ENCODE data around the gene EED. TPM values are rescaled to one million over a fixed set of nuclear protein-coding genes. Genes with fewer than 3 reads are reported as not detected.
A peak's percentile ranks its signal among the peaks of the same experiment; 100 is the strongest.

Gene EED
- total and polyA plus RNA-seq, 4 donors, result 11.1 to 40.2 (median 16.5) TPM

DNA sequence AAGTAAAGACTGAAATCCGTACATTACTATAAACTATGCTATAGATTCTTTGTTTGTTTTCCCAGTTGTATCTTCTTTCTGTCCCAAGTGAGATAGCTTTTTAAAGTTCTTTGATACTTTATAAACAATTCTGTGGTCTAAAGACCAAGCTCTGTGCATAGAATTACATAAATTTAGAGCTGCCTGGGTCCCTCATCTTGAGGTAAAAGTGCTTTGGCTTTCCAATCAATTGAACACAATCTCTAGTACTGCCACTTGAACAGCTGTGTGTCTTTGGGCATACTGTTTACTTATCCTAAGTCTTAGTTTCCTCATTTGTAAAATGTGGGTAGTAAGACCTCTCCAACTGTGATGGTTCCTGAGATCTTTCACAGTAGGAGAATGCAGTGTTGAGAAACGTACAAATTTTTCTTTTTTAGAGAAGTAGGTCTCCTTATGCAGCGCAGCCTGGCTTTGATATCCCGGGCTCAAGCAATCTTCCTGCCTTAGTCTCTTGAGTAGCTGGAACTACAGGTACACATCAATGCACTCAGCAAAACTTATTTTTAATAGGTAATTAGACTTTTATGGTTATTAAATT is 2.5 kb upstream of the EED start:
- 56 to 81% methylated on average over 4 of the region's 4 CpGs for WGBS, 2 donors
- Histone ChIP-seq H3K4me1 (ENCODE audit: control insufficient read depth in 5 of 5, insufficient read depth in 5 of 5, low read length in 5 of 5) (peaks cover 0 to 13% (median 2%) of the 10 kb centered on the region in 5 donors), H3K36me3 (ENCODE audit: control insufficient read depth in 4 of 4, insufficient read depth in 4 of 4, low read length in 4 of 4) (no peaks in the 10 kb centered on the region), H3K4me3 (no peak overlapping the region), H3K9me3 (ENCODE audit: control insufficient read depth in 4 of 4, insufficient read depth in 3 of 4, low read length in 3 of 4) (no peaks in the 10 kb centered on the region), H3K27ac (ENCODE audit: low read depth in 1 of 2, low read length in 1 of 2) (no peak overlapping the region), H3K9ac (ENCODE audit: insufficient read depth in 1 of 2, low read length in 2 of 2) (no peak overlapping the region), H3K27me3 (ENCODE audit: control insufficient read depth in 3 of 3, insufficient read depth in 3 of 3, low read length in 2 of 3) (peaks cover 0 to 6% (median 0%) of the 10 kb centered on the region in 3 donors)
- TF ChIP-seq, protein P1, sequence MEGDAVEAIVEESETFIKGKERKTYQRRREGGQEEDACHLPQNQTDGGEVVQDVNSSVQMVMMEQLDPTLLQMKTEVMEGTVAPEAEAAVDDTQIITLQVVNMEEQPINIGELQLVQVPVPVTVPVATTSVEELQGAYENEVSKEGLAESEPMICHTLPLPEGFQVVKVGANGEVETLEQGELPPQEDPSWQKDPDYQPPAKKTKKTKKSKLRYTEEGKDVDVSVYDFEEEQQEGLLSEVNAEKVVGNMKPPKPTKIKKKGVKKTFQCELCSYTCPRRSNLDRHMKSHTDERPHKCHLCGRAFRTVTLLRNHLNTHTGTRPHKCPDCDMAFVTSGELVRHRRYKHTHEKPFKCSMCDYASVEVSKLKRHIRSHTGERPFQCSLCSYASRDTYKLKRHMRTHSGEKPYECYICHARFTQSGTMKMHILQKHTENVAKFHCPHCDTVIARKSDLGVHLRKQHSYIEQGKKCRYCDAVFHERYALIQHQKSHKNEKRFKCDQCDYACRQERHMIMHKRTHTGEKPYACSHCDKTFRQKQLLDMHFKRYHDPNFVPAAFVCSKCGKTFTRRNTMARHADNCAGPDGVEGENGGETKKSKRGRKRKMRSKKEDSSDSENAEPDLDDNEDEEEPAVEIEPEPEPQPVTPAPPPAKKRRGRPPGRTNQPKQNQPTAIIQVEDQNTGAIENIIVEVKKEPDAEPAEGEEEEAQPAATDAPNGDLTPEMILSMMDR (IDR thresholded peaks at IDR 0.05; ENCODE audit: control extremely low read depth, extremely low read depth), result no peak
- no peak for ATAC-seq (ENCODE audit: insufficient read depth, low FRiP score)
- no peak for DNase-seq

- no peak for ATAC-seq (ENCODE audit: insufficient read depth, low FRiP score)
- H3K9ac ChIP-seq (ENCODE audit: insufficient read depth in 1 of 2, low read length in 2 of 2), result no peak overlapping the region
- no peaks in the 10 kb centered on the region for H3K36me3 ChIP-seq (ENCODE audit: control insufficient read depth in 4 of 4, insufficient read depth in 4 of 4, low read length in 4 of 4)
- H3K27ac ChIP-seq (ENCODE audit: low read depth in 1 of 2, low read length in 1 of 2), result no peak overlapping the region
- TF ChIP-seq, protein P1 (IDR thresholded peaks at IDR 0.05; ENCODE audit: control extremely low read depth, extremely low read depth), result no peak
- H3K27me3 ChIP-seq (ENCODE audit: control insufficient read depth in 3 of 3, insufficient read depth in 3 of 3, low read length in 2 of 3), result peaks cover 0 to 6% (median 0%) of the 10 kb centered on the region in 3 donors
- no peak overlapping the region for H3K4me3 ChIP-seq
- peaks cover 0 to 21% (median 7%) of the 10 kb centered on the region in 5 donors for H3K4me1 ChIP-seq (ENCODE audit: control insufficient read depth in 5 of 5, insufficient read depth in 5 of 5, low read length in 5 of 5)
- no peaks in the 10 kb centered on the region for H3K9me3 ChIP-seq (ENCODE audit: control insufficient read depth in 4 of 4, insufficient read depth in 3 of 4, low read length in 3 of 4)
- DNase-seq, result no peak
- WGBS, 2 donors, result 45 to 71% methylated on average over 2 of the region's 2 CpGs
These were observed 1.2 kb upstream of the EED start for GRCh38 chr11:86243396-86243795.

DNA sequence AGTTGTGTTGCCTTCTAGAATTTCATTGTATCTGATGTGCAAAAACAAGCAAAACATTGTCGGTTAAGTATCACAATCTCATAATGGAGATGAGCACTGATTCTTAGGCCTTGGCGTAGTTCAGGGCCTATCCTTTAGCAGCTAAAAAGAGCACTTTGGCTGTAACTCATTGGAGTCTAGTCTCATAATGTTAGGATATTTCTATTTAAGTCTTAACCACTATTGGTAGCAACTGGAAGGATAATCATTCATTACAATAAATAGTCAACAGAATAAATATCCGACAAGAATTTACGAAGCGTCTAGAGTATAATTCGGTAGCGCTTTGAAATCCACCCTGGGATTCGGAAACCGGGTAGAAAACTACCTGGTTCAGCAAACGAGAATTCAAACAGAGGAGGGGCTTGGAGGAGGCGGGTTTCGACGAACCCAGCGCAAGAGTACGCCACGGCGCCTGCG is 461 bp upstream of the EED start:
- Histone ChIP-seq H3K27me3 (ENCODE audit: control insufficient read depth in 3 of 3, insufficient read depth in 3 of 3, low read length in 2 of 3) (peaks cover 0 to under 1% (median 0%) of the 10 kb centered on the region in 3 donors), H3K27ac (ENCODE audit: low read depth in 1 of 2, low read length in 1 of 2) (peak overlapping the region; percentile 94 to 97), H3K9ac (ENCODE audit: insufficient read depth in 1 of 2, low read length in 2 of 2) (peak overlapping the region; percentile 85 to 94), H3K4me3 (no peak overlapping the region), H3K4me1 (ENCODE audit: control insufficient read depth in 5 of 5, insufficient read depth in 5 of 5, low read length in 5 of 5) (peaks cover 0 to 21% (median 7%) of the 10 kb centered on the region in 5 donors), H3K9me3 (ENCODE audit: control insufficient read depth in 4 of 4, insufficient read depth in 3 of 4, low read length in 3 of 4) (no peaks in the 10 kb centered on the region), H3K36me3 (ENCODE audit: control insufficient read depth in 4 of 4, insufficient read depth in 4 of 4, low read length in 4 of 4) (no peaks in the 10 kb centered on the region)
- WGBS, 2 donors, result 2% methylated on average over 18 of the region's 18 CpGs
- DNase-seq, result peak in 2 of 3 donors; percentile 91 to 96
- TF ChIP-seq, protein P1 (IDR thresholded peaks at IDR 0.05; ENCODE audit: control extremely low read depth, extremely low read depth), result no peak
- peak; percentile 82 for ATAC-seq (ENCODE audit: insufficient read depth, low FRiP score)

Measured in lung (tissue), 12 donors.